ENCODE measurements around the gene THSD8. TPM values are rescaled to one million over a fixed set of nuclear protein-coding genes. Genes with fewer than 3 reads are reported as not detected.
"Not testable (repeated sequence)": the region's sequence is repeated elsewhere in the genome, so short reads cannot be mapped to it uniquely, and the experiment has no call there.

Gene THSD8
- total RNA-seq, 1 donor from 2014 or later: 16.5 TPM

- Mint-ChIP-seq H3K27me3 (peaks cover 55% of the 10 kb centered on the region), H3K9me3 (ENCODE audit: low read depth) (no peaks in the 10 kb centered on the region), H3K36me3 (ENCODE audit: insufficient read depth) (no peaks in the 10 kb centered on the region), H3K4me3 (ENCODE audit: low read depth) (no peak overlapping the region), H3K4me1 (ENCODE audit: low read depth) (peaks cover 8% of the 10 kb centered on the region), H3K27ac (no peak overlapping the region)
- no peak for DNase-seq (ENCODE audit: low spot score, unreplicated experiment)
- no peak for TF ChIP-seq CTCF (IDR thresholded peaks at IDR 0.05; ENCODE audit: unreplicated experiment)
Observed at GRCh38 chr19:12843999-12844732, 42.3 kb downstream of the THSD8 start.

- H3K27ac Mint-ChIP-seq; H3K4me3 Mint-ChIP-seq (ENCODE audit: low read depth); H3K4me1 Mint-ChIP-seq (ENCODE audit: low read depth); H3K9me3 Mint-ChIP-seq (ENCODE audit: low read depth); H3K36me3 Mint-ChIP-seq (ENCODE audit: insufficient read depth); DNase-seq (ENCODE audit: low spot score, unreplicated experiment): not testable (repeated sequence)
- peaks cover 33% of the 10 kb centered on the region for H3K27me3 Mint-ChIP-seq
Observed at GRCh38 chr19:12846613-12847012, 44.7 kb downstream of the THSD8 start.

GRCh38 chr19:12847159-12848139, 45.6 kb downstream of the THSD8 start:
- peaks cover 28% of the 10 kb centered on the region for H3K27me3 Mint-ChIP-seq
- H3K36me3 Mint-ChIP-seq (ENCODE audit: insufficient read depth): no peaks in the 10 kb centered on the region
- DNase-seq (ENCODE audit: low spot score, unreplicated experiment): peak; percentile 98
- H3K27ac Mint-ChIP-seq: no peak overlapping the region
- no peak overlapping the region for H3K4me3 Mint-ChIP-seq (ENCODE audit: low read depth)
- H3K9me3 Mint-ChIP-seq (ENCODE audit: low read depth): no peaks in the 10 kb centered on the region
- no peaks in the 10 kb centered on the region for H3K4me1 Mint-ChIP-seq (ENCODE audit: low read depth)
- peak; percentile 99 for TF ChIP-seq CTCF (IDR thresholded peaks at IDR 0.05; ENCODE audit: unreplicated experiment)

Small RNA genes lying within 50 kb of the gene (microRNA-seq; reads per million reads assigned to microRNA genes)
- gene MIR5684 (ENCODE audit: borderline number of aligned reads, unreplicated experiment) (not detected), gene MIR6794 (ENCODE audit: borderline number of aligned reads, unreplicated experiment) (not detected)

Other genes starting within 250 kb of the THSD8 start
- gene ZNF490, start 191.3 kb upstream of the THSD8 start, total RNA-seq: 12.7 and 15.1 TPM in 2 replicates
- 22.3 and 24.3 TPM in 2 replicates for gene ZNF791, start 191.1 kb upstream of the THSD8 start, total RNA-seq
- 115 and 120 TPM in 2 replicates for gene MAN2B1, start 135.3 kb upstream of the THSD8 start, total RNA-seq
- 16.3 and 17.2 TPM in 2 replicates for gene WDR83, start 135.3 kb upstream of the THSD8 start, total RNA-seq
- 92.0 and 106 TPM in 2 replicates for gene DHPS, start 120.2 kb upstream of the THSD8 start, total RNA-seq
- not detected in 2 replicates for gene GNG14, start 114.1 kb upstream of the THSD8 start, total RNA-seq
- 14.6 and 15.1 TPM in 2 replicates for gene FBXW9, start 105.4 kb upstream of the THSD8 start, total RNA-seq
- gene TNPO2, start 78.1 kb upstream of the THSD8 start, total RNA-seq: 109 and 113 TPM in 2 replicates
- 171 and 180 TPM in 2 replicates for gene TRIR, start 67.4 kb upstream of the THSD8 start, total RNA-seq
- 59.8 and 66.0 TPM in 2 replicates for gene GET3, start 64.6 kb upstream of the THSD8 start, total RNA-seq
- not detected in 2 replicates for gene BEST2, start 50.3 kb upstream of the THSD8 start, total RNA-seq
- 115 TPM in 2 replicates for gene HOOK2, start 26.5 kb upstream of the THSD8 start, total RNA-seq
- 5.7 and 6.0 TPM in 2 replicates for gene JUNB, start 10.6 kb upstream of the THSD8 start, total RNA-seq
- gene PRDX2, start 269 bp upstream of the THSD8 start, total RNA-seq: 524 and 554 TPM in 2 replicates
- gene RNASEH2A, start 4.5 kb downstream of the THSD8 start, total RNA-seq: 32.8 and 37.4 TPM in 2 replicates
- not detected in 2 replicates for gene RTBDN, start 32.5 kb downstream of the THSD8 start, total RNA-seq
- gene MAST1, start 36.4 kb downstream of the THSD8 start, total RNA-seq: 5.3 and 5.9 TPM in 2 replicates
- gene DNASE2, start 79.4 kb downstream of the THSD8 start, total RNA-seq: 26.0 and 31.7 TPM in 2 replicates
- gene KLF1, start 85.1 kb downstream of the THSD8 start, total RNA-seq: not detected in 2 replicates
- gene GCDH, start 89.1 kb downstream of the THSD8 start, total RNA-seq: 59.3 and 60.6 TPM in 2 replicates
- gene SYCE2, start 117.2 kb downstream of the THSD8 start, total RNA-seq: 1.2 and 1.8 TPM in 2 replicates
- gene FARSA, start 131.6 kb downstream of the THSD8 start, total RNA-seq: 61.2 and 63.3 TPM in 2 replicates
- 707 and 730 TPM in 2 replicates for gene CALR, start 136.5 kb downstream of the THSD8 start, total RNA-seq
- 70.4 and 78.8 TPM in 2 replicates for gene RAD23A, start 143.8 kb downstream of the THSD8 start, total RNA-seq
- gene GADD45GIP1, start 155.2 kb downstream of the THSD8 start, total RNA-seq: 16.8 and 20.8 TPM in 2 replicates
- gene DAND5, start 167.5 kb downstream of the THSD8 start, total RNA-seq: not detected in 2 replicates
- 0.46 and 0.51 TPM in 2 replicates for gene NFIX, start 193.4 kb downstream of the THSD8 start, total RNA-seq